ENCODE measurements around the gene ANKS1A. TPM values are rescaled to one million over a fixed set of nuclear protein-coding genes. Genes with fewer than 3 reads are reported as not detected.

The ANKS1A gene
- total RNA-seq, 2 experiments from 2014 or later = 6.4 to 6.9 TPM

DNA sequence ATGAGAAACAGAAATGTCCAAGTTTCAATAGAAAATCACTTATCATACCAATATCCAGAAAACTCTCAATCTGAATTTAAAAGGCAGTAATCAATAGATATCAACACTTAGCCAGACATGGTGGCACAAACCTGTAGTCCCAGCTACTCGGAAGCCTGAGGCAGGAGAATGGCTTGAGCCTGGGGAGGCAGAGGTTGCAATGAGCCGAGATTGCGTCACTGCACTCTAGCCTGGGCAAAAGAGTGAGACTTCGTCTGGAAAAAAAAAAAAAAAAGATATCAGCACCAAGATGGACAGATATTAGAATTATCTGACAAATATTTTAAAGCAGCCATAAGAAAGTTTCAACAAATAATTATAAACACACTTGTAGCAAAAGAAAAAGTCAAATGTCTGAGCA is 205.1 kb downstream of the ANKS1A start:
- no peaks in the 10 kb centered on the region for H3K9me3 Mint-ChIP-seq
- Histone ChIP-seq H3K27me3 (ENCODE audit: control insufficient read depth in 1 of 2, insufficient read depth in 2 of 2, low read length in 2 of 2) (no peaks in the 10 kb centered on the region), H3K36me3 (ENCODE audit: insufficient read depth, low read length) (peaks cover 2% of the 10 kb centered on the region), H3K27ac (ENCODE audit: low read depth in 1 of 2, low read length in 2 of 2) (no peak overlapping the region), H3K4me1 (ENCODE audit: insufficient read depth, low read length) (no peaks in the 10 kb centered on the region), H3K4me3 (ENCODE audit: low read length) (no peak overlapping the region), H3K9me3 (ENCODE audit: control insufficient read depth in 1 of 2, insufficient read depth in 1 of 2, low read length in 2 of 2) (no peaks in the 10 kb centered on the region)
- CTCF ChIA-PET = no interaction called here
- DNase-seq = no peak
- no peak overlapping the region for H3K27ac Mint-ChIP-seq
- peaks cover 4% of the 10 kb centered on the region for H3K36me3 Mint-ChIP-seq (ENCODE audit: low read depth)
- no peak overlapping the region for H3K4me3 Mint-ChIP-seq
- TF ChIP-seq, protein P1, sequence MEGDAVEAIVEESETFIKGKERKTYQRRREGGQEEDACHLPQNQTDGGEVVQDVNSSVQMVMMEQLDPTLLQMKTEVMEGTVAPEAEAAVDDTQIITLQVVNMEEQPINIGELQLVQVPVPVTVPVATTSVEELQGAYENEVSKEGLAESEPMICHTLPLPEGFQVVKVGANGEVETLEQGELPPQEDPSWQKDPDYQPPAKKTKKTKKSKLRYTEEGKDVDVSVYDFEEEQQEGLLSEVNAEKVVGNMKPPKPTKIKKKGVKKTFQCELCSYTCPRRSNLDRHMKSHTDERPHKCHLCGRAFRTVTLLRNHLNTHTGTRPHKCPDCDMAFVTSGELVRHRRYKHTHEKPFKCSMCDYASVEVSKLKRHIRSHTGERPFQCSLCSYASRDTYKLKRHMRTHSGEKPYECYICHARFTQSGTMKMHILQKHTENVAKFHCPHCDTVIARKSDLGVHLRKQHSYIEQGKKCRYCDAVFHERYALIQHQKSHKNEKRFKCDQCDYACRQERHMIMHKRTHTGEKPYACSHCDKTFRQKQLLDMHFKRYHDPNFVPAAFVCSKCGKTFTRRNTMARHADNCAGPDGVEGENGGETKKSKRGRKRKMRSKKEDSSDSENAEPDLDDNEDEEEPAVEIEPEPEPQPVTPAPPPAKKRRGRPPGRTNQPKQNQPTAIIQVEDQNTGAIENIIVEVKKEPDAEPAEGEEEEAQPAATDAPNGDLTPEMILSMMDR (IDR thresholded peaks at IDR 0.05) = no peak
- H3K27me3 Mint-ChIP-seq = no peaks in the 10 kb centered on the region
- POLR2A ChIA-PET = no interaction called here
- intact Hi-C loops (cut with DNase I, micrococcal nuclease) = no loop called here
- no peak for ATAC-seq (ENCODE audit: poor library complexity)
- H3K4me1 Mint-ChIP-seq (ENCODE audit: low read depth) = no peaks in the 10 kb centered on the region

DNA sequence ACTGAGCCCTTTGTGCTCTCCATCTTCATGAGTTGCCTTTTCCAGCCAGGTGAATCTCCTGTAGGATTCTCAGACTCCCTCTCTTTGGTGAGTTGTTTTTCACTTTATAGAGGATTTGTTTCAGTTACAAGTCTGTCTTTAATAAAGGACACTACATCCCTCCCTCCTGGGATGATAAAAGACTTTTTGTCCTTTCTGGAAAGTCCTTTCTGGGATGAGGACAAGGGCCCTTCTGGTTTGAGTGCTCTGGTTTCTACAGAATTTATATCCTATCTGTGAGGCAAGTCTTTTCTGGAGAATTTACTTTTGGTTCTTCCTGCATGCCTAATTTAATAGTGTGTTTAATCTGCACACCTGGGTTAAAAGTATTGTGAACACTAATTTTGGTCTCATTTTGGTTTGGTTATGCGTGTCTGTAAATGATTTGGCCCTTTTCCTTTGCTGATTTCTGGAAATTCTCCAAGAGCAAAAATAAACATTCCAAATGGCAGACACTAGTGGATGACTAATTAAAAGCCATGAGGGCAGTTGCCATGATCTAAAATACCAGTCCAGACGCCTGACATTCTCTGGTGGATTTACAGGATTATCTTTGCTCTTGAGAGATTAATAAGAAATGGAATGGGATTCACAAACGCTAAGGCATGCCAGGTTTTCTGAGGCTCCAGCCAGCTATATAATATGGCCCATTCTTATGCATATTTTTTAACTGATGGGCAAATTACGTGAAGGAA is 207.2 kb downstream of the ANKS1A start:
- POLR2A ChIA-PET = no interaction called here
- TF ChIP-seq, protein P1 (IDR thresholded peaks at IDR 0.05) = no peak
- Mint-ChIP-seq H3K4me3 (no peak overlapping the region), H3K9me3 (no peaks in the 10 kb centered on the region), H3K27me3 (no peaks in the 10 kb centered on the region), H3K36me3 (ENCODE audit: low read depth) (peaks cover under 1% of the 10 kb centered on the region), H3K27ac (no peak overlapping the region), H3K4me1 (ENCODE audit: low read depth) (no peaks in the 10 kb centered on the region)
- ATAC-seq (ENCODE audit: poor library complexity) = no peak
- no peaks in the 10 kb centered on the region for H3K27me3 ChIP-seq (ENCODE audit: control insufficient read depth in 1 of 2, insufficient read depth in 2 of 2, low read length in 2 of 2)
- no peaks in the 10 kb centered on the region for H3K4me1 ChIP-seq (ENCODE audit: insufficient read depth, low read length)
- peaks cover 2% of the 10 kb centered on the region for H3K36me3 ChIP-seq (ENCODE audit: insufficient read depth, low read length)
- intact Hi-C loops (cut with DNase I, micrococcal nuclease) = loop anchor here in 1 of 2 experiments (5.0 kb wide), 1 partner anchor 609 kb away; no protein-coding TSS in a partner anchor
- H3K9me3 ChIP-seq (ENCODE audit: control insufficient read depth in 1 of 2, insufficient read depth in 1 of 2, low read length in 2 of 2) = no peaks in the 10 kb centered on the region
- CTCF ChIA-PET = interaction anchor here (0.7 kb wide), 1 partner anchor 52 kb away, joined by 3 read pairs; no protein-coding TSS in a partner anchor
- no peak overlapping the region for H3K27ac ChIP-seq (ENCODE audit: low read depth in 1 of 2, low read length in 2 of 2)
- no peak for DNase-seq
- H3K4me3 ChIP-seq (ENCODE audit: low read length) = no peak overlapping the region

- DNase-seq (no peak), ATAC-seq (ENCODE audit: poor library complexity) (no peak)
- Mint-ChIP-seq H3K27ac (no peak overlapping the region), H3K36me3 (ENCODE audit: low read depth) (no peaks in the 10 kb centered on the region), H3K27me3 (no peaks in the 10 kb centered on the region), H3K4me1 (ENCODE audit: low read depth) (no peaks in the 10 kb centered on the region), H3K9me3 (no peaks in the 10 kb centered on the region), H3K4me3 (no peak overlapping the region)
- no peaks in the 10 kb centered on the region for H3K4me1 ChIP-seq (ENCODE audit: insufficient read depth, low read length)
- H3K27ac ChIP-seq (ENCODE audit: low read depth in 1 of 2, low read length in 2 of 2) = no peak overlapping the region
- intact Hi-C loops (cut with DNase I, micrococcal nuclease) = loop anchor here in 1 of 2 experiments (5.0 kb wide), 1 partner anchor 612 kb away; no protein-coding TSS in a partner anchor
- TF ChIP-seq, protein P1 (IDR thresholded peaks at IDR 0.05) = no peak
- ChIA-PET POLR2A (no interaction called here), CTCF (no interaction called here)
- H3K27me3 ChIP-seq (ENCODE audit: control insufficient read depth in 1 of 2, insufficient read depth in 2 of 2, low read length in 2 of 2) = no peaks in the 10 kb centered on the region
- H3K9me3 ChIP-seq (ENCODE audit: control insufficient read depth in 1 of 2, insufficient read depth in 1 of 2, low read length in 2 of 2) = no peaks in the 10 kb centered on the region
- no peaks in the 10 kb centered on the region for H3K36me3 ChIP-seq (ENCODE audit: insufficient read depth, low read length)
- H3K4me3 ChIP-seq (ENCODE audit: low read length) = no peak overlapping the region
These were observed 210.1 kb downstream of the ANKS1A start for GRCh38 chr6:35099116-35099515.
